Fibroblast of pulmonary artery (primary cell): Measurements from ENCODE around the gene CRYBG3.

Experiments
- DNase-seq: peaks from one replicate; pipeline ENCODE4 v3.0.0-alpha.2; 2010; ENCODE audit warnings: low read depth
- H3K4me3 ChIP-seq: replicated peaks from 2 replicates; pipeline ENCODE4 v1.5.1; 2011; ENCODE audit warnings: low read depth, mild to moderate bottlenecking, control low read depth, low read length, moderate library complexity
- CTCF ChIP-seq: IDR thresholded peaks from 2 replicates; pipeline ENCODE4 v1.5.1; 2011; ENCODE audit warnings: mild to moderate bottlenecking, control low read depth, low read length, inconsistent platforms; ENCODE audit errors: missing control alignments

CRYBG3 gene

DNA sequence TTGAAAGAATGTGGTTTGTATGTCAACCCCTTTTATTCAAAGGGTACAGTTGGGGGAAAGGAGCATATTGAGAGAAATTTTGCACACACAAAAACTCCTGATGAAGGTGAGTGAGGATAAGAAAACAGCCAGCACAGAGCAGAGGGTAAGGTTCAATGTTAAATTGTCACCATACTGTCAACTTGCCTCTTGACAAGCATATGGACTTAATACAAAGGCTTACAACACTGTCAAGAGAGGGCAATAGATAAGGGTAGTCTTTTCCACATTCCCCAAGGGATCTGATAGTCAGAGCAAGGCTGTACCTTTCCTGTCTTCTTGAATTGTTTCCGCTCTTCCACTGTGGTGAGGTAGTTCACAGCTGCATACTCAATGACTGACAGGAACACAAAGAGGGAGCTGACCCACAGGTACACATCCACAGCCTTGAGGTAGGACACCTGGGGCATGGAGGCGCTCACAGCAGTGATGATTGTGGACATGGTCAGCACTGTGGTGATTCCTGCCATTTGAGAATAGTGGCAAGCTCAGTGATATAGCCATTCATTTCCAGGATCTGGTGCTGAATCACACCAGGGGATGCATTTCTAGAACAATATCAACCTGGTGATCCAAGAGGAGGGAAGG, 170.8 kb downstream of the CRYBG3 start:
- TF ChIP-seq CTCF = no peak
- no peak for DNase-seq
- H3K4me3 ChIP-seq = no peak overlapping the region

- no peak overlapping the region for H3K4me3 ChIP-seq
- DNase-seq = no peak
- TF ChIP-seq CTCF = no peak
Observed at GRCh38 chr3:97993526-97993925, 171.7 kb downstream of the CRYBG3 start.

GRCh38 chr3:97994328-97994945, 172.6 kb downstream of the CRYBG3 start:
- no peak for DNase-seq
- H3K4me3 ChIP-seq = no peak overlapping the region
- TF ChIP-seq CTCF = no peak
